Measurements from ENCODE around the gene HTR3B.
"Not testable (repeated sequence)": the region's sequence is repeated elsewhere in the genome, so short reads cannot be mapped to it uniquely, and the experiment has no call there.

The HTR3B gene

GRCh38 chr11:113885897-113886296, 18.7 kb upstream of the HTR3B start:
- no peak for DNase-seq

DNA sequence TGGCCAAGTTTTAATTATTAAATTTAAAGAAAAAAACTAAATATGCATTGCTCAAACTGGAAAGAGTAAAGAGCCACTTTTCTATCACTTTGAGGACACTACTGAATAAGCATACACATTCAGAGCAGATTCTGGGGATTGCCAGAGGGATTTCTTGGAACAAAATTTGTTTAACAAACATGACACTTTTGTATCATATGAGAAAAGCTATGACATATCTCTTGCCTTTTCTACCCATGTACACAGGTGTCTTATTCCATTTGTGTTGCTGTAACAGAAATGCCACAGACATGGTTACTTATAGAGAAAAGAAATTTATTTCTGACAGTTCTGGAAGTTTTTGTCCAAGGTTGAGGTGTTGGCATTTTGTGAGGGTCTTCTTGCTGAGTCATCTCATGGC, 15.7 kb upstream of the HTR3B start:
- no peak for DNase-seq

DNA sequence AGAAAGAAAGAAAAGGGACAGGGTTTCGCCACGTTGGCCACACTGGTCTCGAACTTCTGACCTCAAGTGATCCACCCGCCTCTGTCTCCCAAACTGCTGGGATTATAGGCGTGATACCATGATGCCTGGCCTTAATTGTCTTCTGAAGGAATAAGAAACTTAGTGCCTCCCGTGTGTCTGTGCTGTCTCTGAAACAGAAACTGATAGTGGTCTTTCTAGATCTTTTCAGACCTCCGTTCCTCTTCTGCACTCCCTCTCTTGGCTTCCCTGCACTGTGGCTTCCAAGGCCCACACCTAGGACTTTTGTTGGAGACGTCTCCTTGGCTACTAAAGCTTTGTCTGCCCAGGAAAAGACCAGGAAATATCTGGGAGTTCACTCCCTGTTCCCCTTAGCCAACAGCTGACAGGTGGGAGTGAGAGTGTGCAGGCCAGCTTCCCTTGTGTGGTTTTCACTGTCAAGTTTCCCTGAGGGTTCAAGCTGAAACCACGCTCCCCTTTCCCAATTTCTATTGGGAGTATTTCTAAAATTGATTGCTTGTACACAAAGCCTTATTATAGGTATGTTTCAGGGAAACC, 10.1 kb upstream of the HTR3B start:
- DNase-seq = peak; percentile 2

GRCh38 chr11:113895367-113896155, 9.0 kb upstream of the HTR3B start:
- no peak for DNase-seq

DNA sequence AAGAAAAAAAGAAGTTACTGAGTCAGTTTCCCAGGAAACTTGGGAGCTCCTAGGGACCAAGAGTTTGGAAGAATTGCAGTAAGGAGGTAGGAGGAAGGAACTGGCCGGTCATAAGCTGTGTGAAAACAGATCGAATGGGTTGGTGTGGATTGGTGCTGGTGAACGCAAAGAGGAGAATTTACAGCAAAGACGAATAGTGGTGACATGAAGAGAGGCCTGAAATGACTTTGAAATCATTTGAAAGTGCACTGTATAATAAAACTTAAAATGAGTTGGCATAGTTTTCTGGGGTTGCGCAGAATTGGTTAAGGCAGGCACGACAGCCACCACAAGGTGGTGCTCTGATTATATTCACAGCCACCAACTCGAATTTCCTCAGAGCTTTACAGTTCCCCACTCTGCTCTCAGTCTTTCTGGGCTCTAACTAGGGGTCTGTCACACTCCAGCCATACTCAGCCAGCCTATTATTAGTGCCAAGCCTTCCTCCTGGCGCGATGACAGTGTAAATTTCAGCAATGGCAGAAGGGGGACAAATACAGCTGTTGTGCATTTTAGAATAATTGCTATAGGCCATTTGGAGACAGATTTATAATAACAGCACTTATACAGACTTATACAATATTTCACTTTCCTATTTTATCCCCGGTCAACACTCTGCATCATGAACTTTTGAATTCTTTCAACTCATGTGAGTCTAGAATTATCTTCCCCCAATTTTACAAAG, 8.3 kb upstream of the HTR3B start:
- peak; percentile 44 for DNase-seq

GRCh38 chr11:113901141-113901540, 3.5 kb upstream of the HTR3B start:
- no peak for DNase-seq

DNA sequence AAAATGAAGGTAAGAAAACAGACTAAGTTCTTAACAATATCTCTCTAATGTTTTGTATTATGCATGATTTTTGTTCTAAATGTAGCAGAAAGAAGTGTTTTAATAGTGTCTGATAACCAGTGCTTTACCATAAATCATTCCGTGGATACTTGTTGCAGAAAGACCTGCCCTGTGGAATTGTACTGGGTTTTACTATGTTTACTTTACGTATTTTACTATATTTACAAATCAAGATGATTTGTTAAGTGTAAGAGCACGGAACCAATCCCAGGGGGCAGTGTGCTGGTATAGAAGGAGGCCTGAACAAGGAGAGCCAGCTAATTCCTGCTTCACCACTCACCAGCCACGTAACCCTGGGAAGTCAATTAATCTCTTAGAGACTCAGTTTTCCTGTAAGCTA, 1.4 kb downstream of the HTR3B start:
- peak; percentile 5 for DNase-seq

DNA sequence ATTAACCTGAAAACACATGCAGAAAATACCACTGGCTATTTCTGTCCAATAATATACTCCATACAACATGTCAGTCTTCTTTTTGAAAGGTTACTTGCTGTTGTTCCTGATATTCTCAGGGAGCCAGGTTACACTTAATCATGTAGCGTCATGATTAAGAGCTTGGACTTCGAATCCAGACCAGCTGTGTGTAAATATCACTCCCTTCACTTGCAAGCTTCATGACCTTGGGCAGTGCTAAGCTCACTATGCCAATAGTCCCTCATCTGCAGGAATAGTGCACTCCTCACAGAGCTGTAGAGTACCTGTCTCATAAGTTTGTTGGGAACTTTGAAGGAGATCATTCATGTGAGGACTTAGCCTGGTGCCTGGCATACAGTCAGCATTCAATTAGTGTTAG, 1.9 kb downstream of the HTR3B start:
- no peak for DNase-seq

DNA sequence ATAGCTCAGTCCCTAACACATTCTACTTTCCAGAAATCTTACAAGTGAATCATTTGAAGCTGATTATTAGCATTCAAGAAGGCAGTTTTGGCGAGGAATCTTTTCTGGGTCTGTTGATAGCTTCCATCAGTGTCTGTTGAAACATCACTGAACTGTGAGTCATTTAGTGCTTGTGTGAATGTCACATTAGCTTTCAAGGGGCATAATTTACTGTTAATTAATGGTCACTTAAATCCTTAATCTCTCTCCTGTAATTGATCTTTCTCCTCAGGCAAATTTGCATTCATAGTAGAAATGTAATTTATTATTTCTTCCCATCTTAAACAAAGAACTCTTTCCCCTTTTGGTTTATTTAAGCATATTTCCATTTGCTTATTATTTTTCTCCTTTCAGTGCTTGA, 2.6 kb downstream of the HTR3B start:
- DNase-seq = no peak

DNA sequence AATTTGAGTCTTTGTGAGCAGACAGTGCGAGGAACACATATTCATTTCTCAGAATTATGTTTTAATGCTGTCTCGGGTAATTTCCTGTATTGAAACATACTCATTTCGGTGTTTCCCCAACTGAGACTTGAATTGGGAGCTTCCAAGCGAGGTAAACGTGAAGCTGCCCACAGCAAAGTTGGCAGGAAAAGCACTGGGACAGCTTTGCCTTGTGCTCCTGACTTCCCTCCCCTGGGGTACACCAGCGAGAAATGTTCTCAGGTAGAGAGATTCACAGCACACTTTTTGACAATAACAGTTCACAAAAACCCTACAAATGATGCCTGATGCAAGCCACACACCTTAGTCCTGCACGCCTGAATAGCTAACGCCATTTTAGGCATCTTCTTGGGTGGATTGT, 3.1 kb downstream of the HTR3B start:
- no peak for DNase-seq

DNA sequence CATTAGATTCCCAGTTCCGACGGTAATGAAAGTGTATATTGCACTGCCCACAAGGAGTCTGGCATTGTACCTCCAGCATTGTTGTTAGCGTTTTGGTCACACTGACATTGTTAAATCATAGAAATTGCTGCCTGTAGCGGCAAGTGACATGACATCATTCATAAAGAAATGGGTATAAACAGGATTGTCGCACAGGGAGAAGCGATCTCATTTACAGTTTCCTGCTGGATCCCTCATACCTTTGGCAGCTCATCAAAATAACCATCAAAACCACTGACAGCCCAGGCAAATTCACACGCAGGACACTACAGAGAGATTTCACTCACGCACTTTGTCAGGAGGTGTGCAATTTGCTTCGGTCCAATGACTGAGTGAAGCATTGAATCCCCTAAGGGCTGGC, 3.5 kb downstream of the HTR3B start:
- no peak for DNase-seq

- not testable (repeated sequence) for DNase-seq
These were observed 6.9 kb downstream of the HTR3B start for GRCh38 chr11:113911491-113911890.

DNA sequence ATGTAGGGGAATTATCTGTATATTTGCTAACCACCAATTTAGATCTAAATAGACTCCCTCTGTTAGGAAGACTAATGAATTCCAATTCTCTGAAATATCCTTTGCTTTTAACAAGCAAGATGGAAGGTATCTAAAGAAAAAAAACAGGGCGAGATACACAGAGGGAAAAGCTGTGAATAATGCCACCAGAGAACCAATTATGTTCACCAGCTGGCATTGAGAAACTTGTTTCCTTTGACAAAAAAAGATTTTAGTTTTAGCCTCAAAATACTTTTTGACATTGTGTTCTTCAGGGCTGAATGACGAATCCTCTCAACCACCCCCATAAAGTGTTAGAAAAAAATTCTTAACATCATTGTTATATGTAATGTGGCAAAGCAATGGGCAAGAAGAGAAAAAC, 19.0 kb downstream of the HTR3B start:
- DNase-seq = no peak

- no peak for DNase-seq
These were observed 21.9 kb downstream of the HTR3B start for GRCh38 chr11:113926273-113927197.

- peak; percentile 27 for DNase-seq
These were observed 23.7 kb downstream of the HTR3B start for GRCh38 chr11:113928311-113928710.

DNA sequence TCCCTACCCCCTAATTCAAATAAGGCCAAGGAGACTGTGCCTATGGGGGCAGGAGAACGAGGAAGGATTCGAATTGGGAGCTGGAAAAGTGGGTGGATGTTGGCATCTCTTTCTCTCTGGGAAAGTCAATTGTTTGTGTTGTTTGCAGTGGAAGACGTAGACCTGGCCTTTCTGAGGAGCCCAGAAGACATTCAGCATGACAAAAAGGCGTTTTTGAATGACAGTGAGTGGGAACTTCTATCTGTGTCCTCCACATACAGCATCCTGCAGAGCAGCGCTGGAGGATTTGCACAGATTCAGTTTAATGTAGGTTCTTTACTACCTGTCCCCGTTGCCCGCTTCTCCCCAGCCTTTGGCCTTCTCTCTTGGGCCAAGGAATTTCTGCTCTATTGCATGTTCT, 28.2 kb downstream of the HTR3B start:
- no peak for DNase-seq

DNA sequence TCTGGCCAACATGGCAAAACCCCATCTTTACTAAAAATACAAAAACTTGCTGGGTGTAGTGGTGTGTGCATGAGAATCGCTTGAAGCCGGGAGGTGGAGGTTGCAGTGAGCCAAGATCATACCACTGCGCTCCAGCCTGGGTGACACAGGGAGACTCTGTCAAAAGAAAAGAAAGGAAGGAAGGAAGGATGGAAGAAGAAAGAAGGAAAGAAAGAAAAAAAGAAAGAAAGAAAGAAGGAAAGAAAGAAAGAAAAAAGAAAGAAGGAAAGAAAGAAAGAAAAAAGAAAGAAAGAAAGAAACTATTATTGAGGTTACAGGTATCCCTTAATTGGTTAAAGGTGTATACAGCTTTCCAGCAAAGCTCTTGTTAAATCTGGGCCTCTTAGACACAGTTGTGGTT, 29.6 kb downstream of the HTR3B start:
- not testable (repeated sequence) for DNase-seq

DNA sequence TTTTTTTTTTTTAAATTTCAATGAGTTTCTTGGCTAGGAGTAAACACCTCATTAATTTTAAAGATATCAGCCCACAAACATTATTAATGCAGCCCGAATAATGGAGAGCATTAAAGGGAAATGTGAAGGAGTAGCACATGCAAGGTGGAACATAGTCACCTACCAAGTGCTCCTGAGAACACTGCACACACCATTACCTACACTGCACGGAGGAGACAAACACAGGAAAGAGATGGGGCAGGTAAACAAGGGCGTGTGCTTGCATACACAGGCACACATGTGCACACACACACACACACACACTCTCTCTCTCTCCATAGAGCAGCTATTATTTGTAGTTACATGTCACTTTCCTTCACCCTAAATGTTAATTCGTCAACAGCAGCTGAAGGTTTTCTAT, 30.2 kb downstream of the HTR3B start:
- DNase-seq = no peak

- DNase-seq = no peak
These were observed 31.3 kb downstream of the HTR3B start for GRCh38 chr11:113935858-113936257.

DNA sequence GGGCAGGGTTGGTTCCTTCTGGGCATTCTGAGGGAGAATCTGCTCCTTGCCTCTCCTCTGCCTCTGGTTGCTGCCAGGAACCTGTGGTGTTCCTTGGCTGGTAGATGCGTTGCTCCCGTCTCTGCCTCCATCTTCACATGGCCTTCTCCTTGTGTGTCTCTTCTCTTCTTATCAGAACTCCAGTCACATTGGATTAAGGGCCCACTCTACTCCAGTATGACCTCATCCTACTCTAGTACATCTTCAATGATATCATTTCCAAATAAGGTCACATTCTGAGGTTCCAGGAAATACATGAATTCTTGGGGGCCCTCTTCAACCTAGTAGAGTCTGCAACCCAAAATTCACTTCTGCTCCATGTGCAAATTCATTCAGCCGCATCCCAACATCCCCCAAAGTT, 33.3 kb downstream of the HTR3B start:
- no peak for DNase-seq

DNA sequence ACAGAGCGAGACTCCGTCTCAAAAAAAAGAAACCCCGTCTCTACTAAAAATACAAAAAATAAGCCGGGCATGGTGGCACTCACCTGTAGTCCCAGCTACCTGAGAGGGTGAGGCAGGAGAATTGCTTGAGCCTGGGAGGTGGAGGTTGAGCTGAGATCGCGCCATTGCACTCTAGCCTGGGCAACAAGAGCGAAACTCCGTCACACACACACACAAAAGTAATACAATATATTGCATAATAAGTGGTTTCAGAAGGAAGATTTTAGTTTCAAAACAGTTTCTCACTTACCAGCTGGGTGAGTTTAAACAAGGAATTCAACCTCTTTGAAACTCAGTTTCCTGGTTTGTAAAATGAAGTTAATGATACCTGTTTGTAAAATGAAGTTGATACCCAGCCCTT, 37.7 kb downstream of the HTR3B start:
- peak; percentile 28 for DNase-seq

DNA sequence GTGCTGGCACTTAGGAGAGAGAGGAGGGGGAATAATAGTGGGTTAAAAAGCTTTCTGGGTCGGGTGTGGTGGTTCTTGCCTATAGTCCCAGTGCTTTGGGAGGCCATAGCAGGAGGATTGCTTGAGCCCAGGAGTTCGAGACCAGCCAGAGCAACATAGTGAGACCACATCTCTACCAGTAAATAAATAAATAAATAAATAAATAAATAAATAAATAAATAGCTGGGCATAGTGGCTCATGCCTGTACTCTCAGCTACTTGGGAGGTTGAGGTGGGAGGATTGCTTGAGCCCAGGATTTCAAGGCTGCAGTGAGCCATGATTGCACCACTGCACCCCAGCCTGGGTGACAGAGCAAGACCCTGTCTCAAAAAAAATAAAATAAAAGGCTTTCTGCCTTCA, 41.6 kb downstream of the HTR3B start:
- DNase-seq = not testable (repeated sequence)

DNA sequence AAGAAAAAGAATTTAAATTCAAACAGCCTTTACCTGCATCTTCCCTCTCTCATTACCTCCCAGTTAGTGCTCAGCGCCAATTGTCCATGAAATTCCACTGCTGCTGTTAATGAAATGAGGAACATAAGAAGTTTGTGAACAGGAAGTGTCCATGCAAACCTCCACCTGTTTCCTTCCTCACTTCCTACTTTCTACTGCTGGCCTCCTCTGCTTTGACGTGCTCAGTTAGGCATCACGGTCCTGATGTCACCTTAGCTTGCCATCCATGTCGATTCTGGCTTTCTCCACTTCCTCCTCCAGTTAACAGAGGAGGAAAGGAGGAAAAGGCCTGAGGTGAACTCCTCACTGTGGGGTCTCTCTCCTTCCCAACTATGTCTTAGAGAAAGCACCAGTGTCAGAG, 43.4 kb downstream of the HTR3B start:
- no peak for DNase-seq

Measured in suppressor macrophage treated with lipopolysaccharide for 4 hours (primary cell).